ENCODE data around the gene LMBRD1. TPM values are rescaled to one million over a fixed set of nuclear protein-coding genes. Genes with fewer than 3 reads are reported as not detected.
"Not testable (repeated sequence)": the region's sequence is repeated elsewhere in the genome, so short reads cannot be mapped to it uniquely, and the experiment has no call there.

Gene LMBRD1
- total RNA-seq, 1 donor from 2014 or later = 43.6 TPM

DNA sequence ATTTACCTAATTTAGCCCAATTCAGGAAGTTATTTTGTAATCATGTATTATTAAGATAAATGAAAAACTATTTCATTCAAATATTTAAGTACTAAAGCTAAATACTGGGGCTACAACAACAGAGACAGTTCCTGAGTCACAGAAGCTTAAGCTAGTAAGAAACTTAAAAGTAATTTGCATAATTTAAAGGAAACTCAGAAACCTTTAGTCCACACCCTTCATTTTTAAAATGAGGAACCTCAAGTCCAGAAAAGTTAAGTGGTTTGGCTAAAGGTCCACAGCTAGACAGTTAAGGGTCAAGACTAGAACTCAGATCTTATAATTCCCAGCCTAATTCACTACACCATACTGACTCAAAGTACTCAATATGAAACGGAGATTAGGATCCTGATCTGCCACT, 7.2 kb downstream of the LMBRD1 start:
- H3K9me3 ChIP-seq (replicated peaks) = no peaks in the 10 kb centered on the region
- H3K36me3 ChIP-seq = peaks cover 17% of the 10 kb centered on the region
- no peak overlapping the region for H3K4me3 ChIP-seq
- H3K4me1 ChIP-seq = peaks cover 62% of the 10 kb centered on the region
- no peak for DNase-seq
- TF ChIP-seq, protein P1, sequence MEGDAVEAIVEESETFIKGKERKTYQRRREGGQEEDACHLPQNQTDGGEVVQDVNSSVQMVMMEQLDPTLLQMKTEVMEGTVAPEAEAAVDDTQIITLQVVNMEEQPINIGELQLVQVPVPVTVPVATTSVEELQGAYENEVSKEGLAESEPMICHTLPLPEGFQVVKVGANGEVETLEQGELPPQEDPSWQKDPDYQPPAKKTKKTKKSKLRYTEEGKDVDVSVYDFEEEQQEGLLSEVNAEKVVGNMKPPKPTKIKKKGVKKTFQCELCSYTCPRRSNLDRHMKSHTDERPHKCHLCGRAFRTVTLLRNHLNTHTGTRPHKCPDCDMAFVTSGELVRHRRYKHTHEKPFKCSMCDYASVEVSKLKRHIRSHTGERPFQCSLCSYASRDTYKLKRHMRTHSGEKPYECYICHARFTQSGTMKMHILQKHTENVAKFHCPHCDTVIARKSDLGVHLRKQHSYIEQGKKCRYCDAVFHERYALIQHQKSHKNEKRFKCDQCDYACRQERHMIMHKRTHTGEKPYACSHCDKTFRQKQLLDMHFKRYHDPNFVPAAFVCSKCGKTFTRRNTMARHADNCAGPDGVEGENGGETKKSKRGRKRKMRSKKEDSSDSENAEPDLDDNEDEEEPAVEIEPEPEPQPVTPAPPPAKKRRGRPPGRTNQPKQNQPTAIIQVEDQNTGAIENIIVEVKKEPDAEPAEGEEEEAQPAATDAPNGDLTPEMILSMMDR (IDR thresholded peaks at IDR 0.05; ENCODE audit: borderline replicate concordance) = no peak
- intact Hi-C loops (cut with micrococcal nuclease) = no loop called here
- no peaks in the 10 kb centered on the region for H3K27me3 ChIP-seq (ENCODE audit: low read depth)
- H3K27ac ChIP-seq (replicated peaks) = no peak overlapping the region

DNA sequence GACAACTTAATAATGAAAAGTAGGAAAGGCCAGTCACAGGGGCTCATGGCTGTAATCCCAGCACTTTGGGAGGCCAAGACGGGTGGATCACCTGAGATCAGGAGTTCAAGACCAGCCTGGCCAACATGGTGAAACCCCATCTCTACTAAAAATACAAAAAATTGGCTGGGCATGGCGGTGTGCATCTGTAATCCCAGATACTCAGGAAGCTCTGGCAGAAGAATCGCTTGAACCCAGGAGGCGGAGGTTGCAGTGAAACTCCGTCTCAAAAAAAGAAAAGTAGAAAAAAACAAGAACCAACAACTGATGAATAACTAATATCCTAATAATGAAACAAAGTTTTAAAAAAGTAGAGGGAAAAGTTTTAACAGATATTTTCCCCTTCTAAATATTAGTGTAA, 9.4 kb downstream of the LMBRD1 start:
- H3K4me1 ChIP-seq = peaks cover 57% of the 10 kb centered on the region
- H3K27ac ChIP-seq (replicated peaks); DNase-seq; intact Hi-C loops (cut with micrococcal nuclease); H3K9me3 ChIP-seq (replicated peaks); H3K27me3 ChIP-seq (ENCODE audit: low read depth); H3K4me3 ChIP-seq: not testable (repeated sequence)
- peaks cover 17% of the 10 kb centered on the region for H3K36me3 ChIP-seq

DNA sequence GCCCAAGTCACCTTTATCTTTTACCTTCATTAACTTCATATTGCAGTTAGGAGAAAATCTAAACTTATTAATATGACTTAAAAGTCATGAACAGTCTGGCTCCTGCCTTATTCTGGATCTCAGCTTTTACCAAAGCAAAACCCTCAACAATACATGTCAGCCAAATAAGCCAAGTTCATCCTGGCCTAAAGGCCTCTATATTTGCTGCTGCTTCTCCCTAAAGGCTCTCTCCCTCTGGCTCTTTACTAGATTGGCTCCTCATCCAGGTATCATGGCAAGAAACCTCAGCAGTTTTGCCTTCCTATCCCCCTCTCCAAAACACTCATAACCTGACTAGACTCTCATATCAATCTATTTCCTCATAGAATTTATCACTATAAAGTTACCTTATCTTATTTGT, 11.1 kb downstream of the LMBRD1 start:
- peaks cover 53% of the 10 kb centered on the region for H3K4me1 ChIP-seq
- peaks cover 17% of the 10 kb centered on the region for H3K36me3 ChIP-seq
- no peak overlapping the region for H3K27ac ChIP-seq (replicated peaks)
- intact Hi-C loops (cut with micrococcal nuclease) = no loop called here
- no peaks in the 10 kb centered on the region for H3K27me3 ChIP-seq (ENCODE audit: low read depth)
- DNase-seq = no peak
- TF ChIP-seq, protein P1 (IDR thresholded peaks at IDR 0.05; ENCODE audit: borderline replicate concordance) = no peak
- no peaks in the 10 kb centered on the region for H3K9me3 ChIP-seq (replicated peaks)
- H3K4me3 ChIP-seq = no peak overlapping the region

DNA sequence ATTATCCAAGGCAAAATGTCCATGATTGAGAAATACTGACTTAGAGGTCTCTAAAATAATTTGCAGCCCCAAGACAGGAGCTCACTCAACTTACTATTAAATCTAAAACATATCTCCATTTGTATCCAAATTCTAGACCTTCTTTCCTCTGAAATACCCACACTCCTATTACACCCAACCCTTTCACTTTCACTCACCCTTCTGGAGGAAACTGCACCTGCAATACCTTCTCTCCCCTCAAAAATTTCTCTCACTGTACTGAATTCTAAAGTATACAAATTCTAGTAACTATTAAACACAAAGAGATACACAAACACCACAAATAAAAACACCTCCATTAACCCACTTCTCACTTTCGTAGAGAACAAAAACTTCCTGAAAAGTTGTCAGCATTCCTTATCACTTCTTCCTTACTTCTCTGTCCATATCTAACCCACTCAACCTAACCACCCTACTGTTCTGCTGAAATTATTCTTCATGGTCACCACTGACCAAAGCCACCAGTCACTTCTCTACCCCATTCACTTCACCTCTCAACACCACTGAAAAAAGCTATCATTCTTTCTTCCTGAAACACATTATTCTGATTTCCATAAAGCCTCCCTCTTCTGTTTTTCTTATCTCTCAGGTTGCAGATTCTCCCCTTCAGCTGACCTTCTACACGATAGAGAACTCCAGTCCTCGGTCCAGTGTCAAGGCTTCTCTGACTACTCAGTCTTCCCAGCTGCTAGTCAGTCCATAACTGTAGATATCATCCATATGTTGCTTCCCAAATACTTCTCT, 12.0 kb downstream of the LMBRD1 start:
- H3K4me3 ChIP-seq = no peak overlapping the region
- H3K27me3 ChIP-seq (ENCODE audit: low read depth) = no peaks in the 10 kb centered on the region
- peaks cover 46% of the 10 kb centered on the region for H3K4me1 ChIP-seq
- H3K36me3 ChIP-seq = peaks cover 19% of the 10 kb centered on the region
- intact Hi-C loops (cut with micrococcal nuclease) = no loop called here
- H3K27ac ChIP-seq (replicated peaks) = no peak overlapping the region
- no peaks in the 10 kb centered on the region for H3K9me3 ChIP-seq (replicated peaks)
- TF ChIP-seq, protein P1 (IDR thresholded peaks at IDR 0.05; ENCODE audit: borderline replicate concordance) = no peak
- no peak for DNase-seq

DNA sequence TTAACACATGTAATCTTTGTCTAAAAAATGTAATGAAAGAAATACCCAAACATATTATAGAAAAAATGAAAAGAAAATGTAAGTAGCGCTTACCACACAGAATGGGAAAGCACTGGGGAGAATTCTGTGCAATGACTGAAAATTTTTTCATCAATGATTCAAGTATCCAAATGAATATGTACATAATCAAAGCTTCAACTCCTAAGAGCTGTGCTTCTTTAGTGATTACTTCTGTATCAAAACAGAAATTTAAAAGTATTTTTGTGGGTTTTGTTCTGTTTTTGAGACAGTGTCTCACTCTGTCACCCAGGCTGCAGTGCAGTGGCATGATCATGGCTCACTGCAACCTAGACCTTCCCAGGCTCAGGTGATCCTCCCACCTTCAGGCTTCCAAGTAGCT, 13.7 kb downstream of the LMBRD1 start:
- intact Hi-C loops (cut with micrococcal nuclease) = no loop called here
- Histone ChIP-seq H3K27me3 (ENCODE audit: low read depth) (no peaks in the 10 kb centered on the region), H3K9me3 (replicated peaks) (no peaks in the 10 kb centered on the region), H3K27ac (replicated peaks) (no peak overlapping the region), H3K36me3 (peaks cover 12% of the 10 kb centered on the region), H3K4me3 (no peak overlapping the region), H3K4me1 (peaks cover 44% of the 10 kb centered on the region)
- DNase-seq = no peak
- TF ChIP-seq, protein P1 (IDR thresholded peaks at IDR 0.05; ENCODE audit: borderline replicate concordance) = no peak

DNA sequence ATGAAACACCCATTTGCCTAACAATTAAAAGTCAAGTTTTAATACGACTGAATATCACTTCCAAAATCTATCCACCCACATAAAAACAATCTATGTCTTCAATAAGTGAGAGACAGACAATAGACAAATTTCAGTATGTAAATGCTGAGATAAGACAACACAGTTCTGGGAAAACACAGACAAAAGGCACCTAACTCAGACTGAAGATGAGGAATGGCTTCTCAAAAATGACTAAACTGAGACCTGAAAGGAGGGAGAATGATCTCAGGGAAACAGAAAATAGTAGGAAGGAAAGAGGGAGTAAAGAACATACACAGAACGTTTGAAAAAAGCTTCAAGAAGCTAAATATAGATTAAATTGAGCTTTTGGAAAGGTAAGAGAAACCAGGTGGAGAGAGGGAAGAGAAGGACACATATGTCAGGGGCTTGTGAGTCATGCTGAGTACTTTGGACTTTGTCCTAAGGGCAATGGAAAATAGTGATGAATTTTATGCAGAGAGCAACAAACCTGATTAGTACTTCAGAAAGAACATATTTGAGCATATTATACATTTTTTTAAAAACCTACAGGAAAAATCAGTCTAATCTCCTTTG, 16.1 kb downstream of the LMBRD1 start:
- Histone ChIP-seq H3K27ac (replicated peaks) (no peak overlapping the region), H3K36me3 (peaks cover 22% of the 10 kb centered on the region), H3K4me1 (peaks cover 39% of the 10 kb centered on the region), H3K4me3 (no peak overlapping the region), H3K9me3 (replicated peaks) (no peaks in the 10 kb centered on the region), H3K27me3 (ENCODE audit: low read depth) (no peaks in the 10 kb centered on the region)
- DNase-seq = no peak
- TF ChIP-seq, protein P1 (IDR thresholded peaks at IDR 0.05; ENCODE audit: borderline replicate concordance) = no peak
- intact Hi-C loops (cut with micrococcal nuclease) = no loop called here
